WTC11 (cell line): Measurements from ENCODE around the gene WDFY3.

Experiments
- CBFB ChIP-seq: sonication (generic); formaldehyde crosslinking; IDR thresholded peaks from 2 replicates; pipeline ENCODE4 v1.8.1; 2022; ENCODE audit warnings: mild to moderate bottlenecking, low read depth, missing genetic modification reagents
- CREB1 ChIP-seq: sonication (generic); formaldehyde crosslinking; IDR thresholded peaks from 2 replicates; pipeline ENCODE4 v1.8.0; 2023; ENCODE audit warnings: mild to moderate bottlenecking, missing genetic modification reagents
- FOXJ3 ChIP-seq: sonication (generic); formaldehyde crosslinking; IDR thresholded peaks from 2 replicates; pipeline ENCODE4 v1.9.0; 2021; ENCODE audit warnings: missing genetic modification reagents, mild to moderate bottlenecking, borderline replicate concordance
- MAX ChIP-seq: sonication (generic); formaldehyde crosslinking; IDR thresholded peaks from 2 replicates; pipeline ENCODE4 v1.8.0; 2022; ENCODE audit warnings: mild to moderate bottlenecking, missing genetic modification reagents
- MXD4 ChIP-seq: fragments of 250-450 bp; sonication (Bioruptor Pico); IDR thresholded peaks from 2 replicates; pipeline ENCODE4 v1.8.0; 2021; ENCODE audit warnings: mild to moderate bottlenecking, moderate library complexity, borderline replicate concordance
- NFE2L1 ChIP-seq: sonication (generic); formaldehyde crosslinking; IDR thresholded peaks from 2 replicates; pipeline ENCODE4 v1.8.1; 2023; ENCODE audit warnings: missing genetic modification reagents
- NFYB ChIP-seq: sonication (generic); formaldehyde crosslinking; conservative IDR thresholded peaks from 2 replicates; pipeline ENCODE4 v1.8.0; 2022; ENCODE audit warnings: low read depth, missing genetic modification reagents
- NR2C2 ChIP-seq: sonication (generic); formaldehyde crosslinking; IDR thresholded peaks from 2 replicates; pipeline ENCODE4 v1.8.0; 2022; ENCODE audit warnings: mild to moderate bottlenecking, missing genetic modification reagents
- RELA ChIP-seq: sonication (generic); formaldehyde crosslinking; IDR thresholded peaks from 2 replicates; pipeline ENCODE4 v1.8.1; 2022; ENCODE audit warnings: missing genetic modification reagents, mild to moderate bottlenecking, borderline replicate concordance
- TCF7 ChIP-seq: sonication (generic); formaldehyde crosslinking; IDR thresholded peaks from 2 replicates; pipeline ENCODE4 v1.8.0; 2022; ENCODE audit warnings: mild to moderate bottlenecking, low read depth, missing genetic modification reagents, moderate library complexity
- ZNF232 ChIP-seq: sonication (generic); formaldehyde crosslinking; IDR thresholded peaks from 2 replicates; pipeline ENCODE4 v1.8.0; 2022; ENCODE audit warnings: mild to moderate bottlenecking, missing genetic modification reagents
- TF ChIP-seq, protein P1 (sequence below): fragments of 200-600 bp; IDR thresholded peaks from 2 replicates; pipeline ENCODE4 v1.8.0; 2022; ENCODE audit warnings: antibody characterized with exemption

DNA sequence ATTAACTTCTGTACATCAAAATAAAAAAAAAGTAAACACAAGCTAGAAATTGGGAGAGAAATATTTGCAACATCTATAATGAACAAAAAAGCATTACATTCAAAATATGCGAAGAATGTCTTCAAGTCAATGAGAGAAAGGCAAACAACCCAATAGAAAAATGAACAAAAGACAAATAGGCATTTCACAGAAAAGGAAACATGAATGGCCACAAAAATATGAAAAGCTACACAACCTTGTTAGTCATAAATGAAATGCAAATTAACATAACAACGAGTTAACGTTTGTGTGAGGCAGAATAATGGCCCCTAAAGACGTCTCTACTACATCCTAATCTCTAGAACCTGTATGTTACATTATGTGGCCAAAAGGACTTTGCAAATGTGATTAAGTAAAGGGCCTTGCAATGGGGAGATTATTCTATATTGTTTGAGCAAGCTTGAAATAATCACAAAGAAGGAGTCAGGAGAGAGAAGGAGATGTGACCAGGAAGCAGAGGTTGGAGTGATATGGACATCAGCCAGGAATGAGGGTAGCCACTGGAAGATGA lies 86.8 kb downstream of the WDFY3 start:
- TF ChIP-seq, protein P1, sequence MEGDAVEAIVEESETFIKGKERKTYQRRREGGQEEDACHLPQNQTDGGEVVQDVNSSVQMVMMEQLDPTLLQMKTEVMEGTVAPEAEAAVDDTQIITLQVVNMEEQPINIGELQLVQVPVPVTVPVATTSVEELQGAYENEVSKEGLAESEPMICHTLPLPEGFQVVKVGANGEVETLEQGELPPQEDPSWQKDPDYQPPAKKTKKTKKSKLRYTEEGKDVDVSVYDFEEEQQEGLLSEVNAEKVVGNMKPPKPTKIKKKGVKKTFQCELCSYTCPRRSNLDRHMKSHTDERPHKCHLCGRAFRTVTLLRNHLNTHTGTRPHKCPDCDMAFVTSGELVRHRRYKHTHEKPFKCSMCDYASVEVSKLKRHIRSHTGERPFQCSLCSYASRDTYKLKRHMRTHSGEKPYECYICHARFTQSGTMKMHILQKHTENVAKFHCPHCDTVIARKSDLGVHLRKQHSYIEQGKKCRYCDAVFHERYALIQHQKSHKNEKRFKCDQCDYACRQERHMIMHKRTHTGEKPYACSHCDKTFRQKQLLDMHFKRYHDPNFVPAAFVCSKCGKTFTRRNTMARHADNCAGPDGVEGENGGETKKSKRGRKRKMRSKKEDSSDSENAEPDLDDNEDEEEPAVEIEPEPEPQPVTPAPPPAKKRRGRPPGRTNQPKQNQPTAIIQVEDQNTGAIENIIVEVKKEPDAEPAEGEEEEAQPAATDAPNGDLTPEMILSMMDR: no peak
- TF ChIP-seq ZNF232 (CRISPR knock-in tag) (no peak), RELA (CRISPR knock-in tag) (no peak), CREB1 (CRISPR knock-in tag) (no peak), MXD4 (CRISPR knock-in tag) (no peak), FOXJ3 (no peak), NFE2L1 (CRISPR knock-in tag) (no peak), CBFB (CRISPR knock-in tag) (no peak), NFYB (CRISPR knock-in tag) (no peak), MAX (CRISPR knock-in tag) (no peak), NR2C2 (CRISPR knock-in tag) (no peak), TCF7 (no peak)
